CD14-positive monocyte (primary cell): ENCODE results near the gene ANKIB1. TPM values are rescaled to one million over a fixed set of nuclear protein-coding genes. Genes with fewer than 3 reads are reported as not detected.
A peak's percentile ranks its signal among the peaks of the same experiment; 100 is the strongest.

ENCODE experiments used
- DNase-seq, 3 donors: peaks; one replicate each; pipeline ENCODE4 v3.0.0-alpha.2; 2011 to 2022
- H2AFZ ChIP-seq: 2 replicates; pipeline ENCODE4 v1.6.0; 2012; ENCODE audit warnings: mild to moderate bottlenecking, low read depth, low read length, inconsistent platforms; ENCODE audit not compliant: insufficient read depth, poor library complexity, severe bottlenecking
- H3K27ac ChIP-seq, 2 donors: 1 replicate in 1 of 2; 2 replicates in 1 of 2; pipeline ENCODE4 v1.5.1; 2012 to 2013; ENCODE audit warnings: low read length in 2 of 2, control low read depth in 1 of 2, inconsistent platforms in 1 of 2, low read depth in 1 of 2, mild to moderate bottlenecking in 1 of 2
- H3K27me3 ChIP-seq, 2 donors: one replicate each; pipeline versions ENCODE4 v1.6.0 to v1.6.1; 2011 to 2013; ENCODE audit warnings: low read length in 2 of 2; ENCODE audit not compliant: control insufficient read depth in 2 of 2, insufficient read depth in 2 of 2
- H3K36me3 ChIP-seq, 2 donors: replicated peaks in 1 of 2; 1 replicate in 1 of 2; 2 replicates in 1 of 2; pipeline versions ENCODE4 v1.5.1 to v1.6.1; 2012 to 2013; ENCODE audit warnings: low read length in 2 of 2, control low read depth in 1 of 2, inconsistent platforms in 1 of 2, mild to moderate bottlenecking in 1 of 2; ENCODE audit not compliant: insufficient read depth in 2 of 2, control insufficient read depth in 1 of 2
- H3K4me1 ChIP-seq, 2 donors: 1 replicate in 1 of 2; 2 replicates in 1 of 2; pipeline versions ENCODE4 v1.5.1 to v1.6.1; 2012 to 2013; ENCODE audit warnings: low read length in 2 of 2, control low read depth in 1 of 2, inconsistent platforms in 1 of 2, mild to moderate bottlenecking in 1 of 2, moderate library complexity in 1 of 2; ENCODE audit not compliant: insufficient read depth in 2 of 2, control insufficient read depth in 1 of 2
- H3K4me2 ChIP-seq: replicated peaks from 2 replicates; pipeline ENCODE3; 2012; ENCODE audit warnings: low read length, moderate library complexity, mild to moderate bottlenecking; ENCODE audit not compliant: poor library complexity, severe bottlenecking; ENCODE audit errors: extremely low read depth
- H3K4me3 ChIP-seq, 3 experiments: fragments of 200-600 bp in 1 of 3; sonication (generic) in 1 of 3; replicated peaks in 1 of 3; 1 replicate in 2 of 3; 2 replicates in 1 of 3; pipeline ENCODE4 v1.5.1; 2011 to 2013; ENCODE audit warnings: low read length in 3 of 3, mild to moderate bottlenecking in 3 of 3, control low read depth in 2 of 3, low read depth in 2 of 3, inconsistent platforms in 1 of 3, moderate library complexity in 1 of 3
- H3K79me2 ChIP-seq: 2 replicates; pipeline ENCODE4 v1.6.0; 2012; ENCODE audit warnings: mild to moderate bottlenecking, control low read depth, inconsistent platforms, low read length, moderate library complexity; ENCODE audit not compliant: insufficient read depth
- H3K9ac ChIP-seq: 2 replicates; pipeline ENCODE4 v1.6.0; 2017; ENCODE audit warnings: low read length, mild to moderate bottlenecking; ENCODE audit not compliant: insufficient read depth, poor library complexity, severe bottlenecking
- H3K9me3 ChIP-seq, 2 donors: replicated peaks in 1 of 2; 1 replicate in 1 of 2; 2 replicates in 1 of 2; pipeline versions ENCODE4 v1.5.1 to v1.6.1; 2012 to 2013; ENCODE audit warnings: low read length in 2 of 2, control low read depth in 1 of 2; ENCODE audit not compliant: control insufficient read depth in 1 of 2, insufficient read depth in 1 of 2
- H4K20me1 ChIP-seq: 2 replicates; pipeline ENCODE4 v1.6.0; 2012; ENCODE audit warnings: mild to moderate bottlenecking, low read length, control low read depth, moderate library complexity; ENCODE audit not compliant: insufficient read depth
- H3K27ac Mint-ChIP-seq, 7 donors: one replicate each; pipeline ENCODE4 v1.8.0; 2020; ENCODE audit warnings: mild to moderate bottlenecking in 7 of 7, mixed read lengths in 7 of 7, moderate library complexity in 6 of 7, inconsistent platforms in 2 of 7
- H3K27me3 Mint-ChIP-seq, 3 donors: one replicate each; pipeline ENCODE4 v1.8.0; 2021 to 2022; ENCODE audit warnings: low read depth in 3 of 3, mild to moderate bottlenecking in 3 of 3, mixed read lengths in 3 of 3, moderate library complexity in 3 of 3, inconsistent platforms in 1 of 3
- H3K36me3 Mint-ChIP-seq, 2 donors: one replicate each; pipeline ENCODE4 v1.8.0; 2020; ENCODE audit warnings: mixed read lengths in 2 of 2, inconsistent platforms in 1 of 2, mild to moderate bottlenecking in 1 of 2
- H3K4me1 Mint-ChIP-seq: one replicate; pipeline ENCODE4 v1.8.0; 2020; ENCODE audit warnings: mild to moderate bottlenecking, mixed read lengths
- H3K4me3 Mint-ChIP-seq, 2 donors: one replicate each; pipeline ENCODE4 v1.8.0; 2020; ENCODE audit warnings: mild to moderate bottlenecking in 2 of 2, mixed read lengths in 2 of 2, moderate library complexity in 1 of 2
- H3K9me3 Mint-ChIP-seq, 7 donors: one replicate each; pipeline ENCODE4 v1.8.0; 2020 to 2022; ENCODE audit warnings: mixed read lengths in 7 of 7, mild to moderate bottlenecking in 6 of 7, moderate library complexity in 6 of 7, inconsistent platforms in 2 of 7
- WGBS: methylation state at CpG from one replicate; pipeline ENCODE4 v1.1.5; 2013; ENCODE audit warnings: missing lambda C conversion rate; ENCODE audit not compliant: insufficient coverage; 5-methylcytosine and 5-hydroxymethylcytosine counted together
- intact Hi-C, 2 donors: fragments of 100-400 bp; cut with micrococcal nuclease; formaldehyde crosslinking; loops; one replicate each; pipeline versions ENCODE4 v1.15.0 to v1.15.1; 2023
- polyA plus RNA-seq, 3 donors: library from polyadenylated mRNA; depleted of rRNA in 1 of 3; unstranded in 2 of 3; stranded (reverse) in 1 of 3; fragments of 300-500 nt in 2 of 3; fragments of >200 nt in 1 of 3; fragmentation: Illumina TruSeq in 2 of 3; gene quantifications; 1 replicate in 2 of 3; 2 replicates in 1 of 3; pipeline ENCODE4 v1.2.3, GENCODE V29; 2012 to 2021
- TF ChIP-seq, protein P1 (sequence below): fragments of 200-600 bp; IDR thresholded peaks from one replicate; pipeline ENCODE4 v1.8.0; 2022; ENCODE audit warnings: antibody characterized with exemption, mild to moderate bottlenecking

Gene ANKIB1
- polyA plus RNA-seq, 3 donors = 4.8 to 16.8 (median 5.7) TPM

DNA sequence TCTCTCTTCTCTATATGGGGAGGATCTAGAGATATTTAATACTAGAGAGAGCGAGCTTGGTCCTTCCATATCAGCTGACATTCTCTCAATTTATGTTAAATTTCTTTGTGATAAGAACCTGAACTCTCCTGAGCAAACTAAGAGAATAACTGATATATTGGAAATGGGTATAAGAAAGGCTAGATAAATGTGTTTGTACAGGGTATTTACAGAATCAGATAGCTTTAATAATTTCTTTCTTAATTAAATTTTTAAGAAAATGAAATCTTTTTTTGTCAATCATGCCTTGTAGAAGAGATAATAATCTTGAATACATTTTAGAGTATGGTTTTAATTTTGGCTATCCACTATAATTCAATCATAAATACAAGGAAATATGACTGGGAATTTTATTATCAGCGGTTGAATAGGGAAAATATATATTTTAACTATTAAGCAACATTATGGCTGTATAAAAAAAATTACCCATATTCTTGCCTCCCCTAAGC, 58.7 kb downstream of the ANKIB1 start:
- WGBS = no CpG with 5 or more reads among the region's 2 CpGs
- Histone ChIP-seq H3K9me3 (no peaks in the 10 kb centered on the region), H3K4me1 (no peaks in the 10 kb centered on the region), H3K79me2 (no peaks in the 10 kb centered on the region), H3K27me3 (no peaks in the 10 kb centered on the region), H4K20me1 (no peaks in the 10 kb centered on the region), H3K9ac (no peak overlapping the region), H3K4me2 (no peak overlapping the region), H2AFZ (no peak overlapping the region), H3K4me3 (no peak overlapping the region), H3K27ac (no peak overlapping the region), H3K36me3 (peaks cover 8 to 32% of the 10 kb centered on the region in 2 donors)
- TF ChIP-seq, protein P1, sequence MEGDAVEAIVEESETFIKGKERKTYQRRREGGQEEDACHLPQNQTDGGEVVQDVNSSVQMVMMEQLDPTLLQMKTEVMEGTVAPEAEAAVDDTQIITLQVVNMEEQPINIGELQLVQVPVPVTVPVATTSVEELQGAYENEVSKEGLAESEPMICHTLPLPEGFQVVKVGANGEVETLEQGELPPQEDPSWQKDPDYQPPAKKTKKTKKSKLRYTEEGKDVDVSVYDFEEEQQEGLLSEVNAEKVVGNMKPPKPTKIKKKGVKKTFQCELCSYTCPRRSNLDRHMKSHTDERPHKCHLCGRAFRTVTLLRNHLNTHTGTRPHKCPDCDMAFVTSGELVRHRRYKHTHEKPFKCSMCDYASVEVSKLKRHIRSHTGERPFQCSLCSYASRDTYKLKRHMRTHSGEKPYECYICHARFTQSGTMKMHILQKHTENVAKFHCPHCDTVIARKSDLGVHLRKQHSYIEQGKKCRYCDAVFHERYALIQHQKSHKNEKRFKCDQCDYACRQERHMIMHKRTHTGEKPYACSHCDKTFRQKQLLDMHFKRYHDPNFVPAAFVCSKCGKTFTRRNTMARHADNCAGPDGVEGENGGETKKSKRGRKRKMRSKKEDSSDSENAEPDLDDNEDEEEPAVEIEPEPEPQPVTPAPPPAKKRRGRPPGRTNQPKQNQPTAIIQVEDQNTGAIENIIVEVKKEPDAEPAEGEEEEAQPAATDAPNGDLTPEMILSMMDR = no peak
- peaks cover 28 to 36% of the 10 kb centered on the region in 2 donors for H3K36me3 Mint-ChIP-seq
- H3K27ac Mint-ChIP-seq = no peak overlapping the region
- no peaks in the 10 kb centered on the region for H3K9me3 Mint-ChIP-seq
- H3K27me3 Mint-ChIP-seq = peaks cover 0 to 2% (median 0%) of the 10 kb centered on the region in 3 donors
- DNase-seq = no peak
- no peak overlapping the region for H3K4me3 Mint-ChIP-seq
- intact Hi-C loops = no loop called here
- no peaks in the 10 kb centered on the region for H3K4me1 Mint-ChIP-seq

DNA sequence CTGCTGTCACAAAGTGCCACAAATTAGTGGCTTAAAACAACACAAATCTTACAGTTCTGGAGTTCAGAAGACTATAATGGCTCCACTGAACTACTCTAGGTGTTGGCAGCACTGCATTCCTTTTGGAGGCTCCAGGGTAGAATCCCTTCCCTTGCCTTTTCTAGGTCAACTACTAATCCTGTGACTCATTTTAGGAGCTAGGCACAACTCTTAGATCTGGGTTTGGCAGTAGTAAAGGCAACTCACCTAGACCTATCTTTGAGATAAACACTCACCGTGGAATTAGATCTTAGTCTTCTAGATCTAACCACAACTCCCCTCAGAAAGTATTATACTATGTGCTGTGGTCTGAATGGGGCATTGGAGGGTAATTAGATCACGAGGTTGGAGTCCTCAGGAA, 60.4 kb downstream of the ANKIB1 start:
- Histone ChIP-seq H3K27me3 (no peaks in the 10 kb centered on the region), H3K4me3 (no peak overlapping the region), H3K79me2 (no peaks in the 10 kb centered on the region), H3K4me2 (no peak overlapping the region), H3K27ac (no peak overlapping the region), H4K20me1 (no peaks in the 10 kb centered on the region), H3K36me3 (peaks cover 6 to 26% of the 10 kb centered on the region in 2 donors), H3K9me3 (no peaks in the 10 kb centered on the region), H3K9ac (no peak overlapping the region), H3K4me1 (no peaks in the 10 kb centered on the region), H2AFZ (no peak overlapping the region)
- peaks cover 0 to 2% (median 0%) of the 10 kb centered on the region in 3 donors for H3K27me3 Mint-ChIP-seq
- no peaks in the 10 kb centered on the region for H3K9me3 Mint-ChIP-seq
- WGBS = 100% methylated on average over 1 of the region's 2 CpGs
- H3K36me3 Mint-ChIP-seq = peaks cover 17 to 26% of the 10 kb centered on the region in 2 donors
- peak overlapping the region in 1 of 7 donors; percentile 17 for H3K27ac Mint-ChIP-seq
- intact Hi-C loops = no loop called here
- TF ChIP-seq, protein P1 = no peak
- H3K4me1 Mint-ChIP-seq = no peaks in the 10 kb centered on the region
- no peak for DNase-seq
- no peak overlapping the region for H3K4me3 Mint-ChIP-seq
